Prostate gland (tissue), 2 donors: ENCODE results near the gene ZNF365.

Experiments used
- POLR2A ChIP-seq: fragments of 450-650 bp; IDR thresholded peaks from one replicate; pipeline ENCODE4 v1.6.1; 2016; ENCODE audit warnings: antibody characterized with exemption, mild to moderate bottlenecking
- POLR2AphosphoS5 ChIP-seq: sonication (generic); formaldehyde crosslinking; IDR thresholded peaks from one replicate; pipeline ENCODE4 v1.6.1; 2017; ENCODE audit warnings: antibody characterized with exemption
- TF ChIP-seq, protein P1 (sequence below), 4 experiments: fragments of 200-600 bp in 2 of 4; fragments of 450-650 bp in 2 of 4; sonication (generic) in 2 of 4; IDR thresholded peaks; 1 replicate in 3 of 4; 2 replicates in 1 of 4; pipeline ENCODE4 v1.5.1; 2016 to 2019; ENCODE audit warnings: antibody characterized with exemption in 4 of 4, mild to moderate bottlenecking in 2 of 4, moderate library complexity in 2 of 4

DNA sequence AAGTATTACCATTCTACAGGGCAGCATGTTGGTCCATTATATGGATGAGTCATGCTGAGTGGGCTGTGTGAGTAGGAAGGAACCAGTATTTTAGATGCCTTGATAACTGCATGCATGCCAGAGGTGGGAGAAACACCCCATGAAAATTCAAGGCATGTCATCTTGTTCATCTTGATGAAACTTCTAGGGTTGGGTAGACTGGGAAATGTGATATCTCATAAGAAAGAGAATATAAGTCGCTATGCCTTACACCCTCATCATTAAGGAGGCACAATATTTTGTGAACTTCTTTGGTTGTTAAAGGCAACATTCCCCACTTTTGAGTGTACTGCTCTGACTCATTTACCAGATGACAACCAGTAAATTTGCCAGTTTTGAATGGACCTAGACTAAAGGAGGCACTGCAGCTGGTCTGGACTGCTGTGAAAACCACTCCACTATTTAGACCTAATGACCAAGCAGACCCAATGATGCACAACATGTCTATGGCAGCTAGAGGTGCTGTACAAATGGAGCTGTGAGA is 48.0 kb downstream of the ZNF365 start:
- TF ChIP-seq POLR2AphosphoS5 (no peak), POLR2A (no peak)
- TF ChIP-seq, protein P1, sequence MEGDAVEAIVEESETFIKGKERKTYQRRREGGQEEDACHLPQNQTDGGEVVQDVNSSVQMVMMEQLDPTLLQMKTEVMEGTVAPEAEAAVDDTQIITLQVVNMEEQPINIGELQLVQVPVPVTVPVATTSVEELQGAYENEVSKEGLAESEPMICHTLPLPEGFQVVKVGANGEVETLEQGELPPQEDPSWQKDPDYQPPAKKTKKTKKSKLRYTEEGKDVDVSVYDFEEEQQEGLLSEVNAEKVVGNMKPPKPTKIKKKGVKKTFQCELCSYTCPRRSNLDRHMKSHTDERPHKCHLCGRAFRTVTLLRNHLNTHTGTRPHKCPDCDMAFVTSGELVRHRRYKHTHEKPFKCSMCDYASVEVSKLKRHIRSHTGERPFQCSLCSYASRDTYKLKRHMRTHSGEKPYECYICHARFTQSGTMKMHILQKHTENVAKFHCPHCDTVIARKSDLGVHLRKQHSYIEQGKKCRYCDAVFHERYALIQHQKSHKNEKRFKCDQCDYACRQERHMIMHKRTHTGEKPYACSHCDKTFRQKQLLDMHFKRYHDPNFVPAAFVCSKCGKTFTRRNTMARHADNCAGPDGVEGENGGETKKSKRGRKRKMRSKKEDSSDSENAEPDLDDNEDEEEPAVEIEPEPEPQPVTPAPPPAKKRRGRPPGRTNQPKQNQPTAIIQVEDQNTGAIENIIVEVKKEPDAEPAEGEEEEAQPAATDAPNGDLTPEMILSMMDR (IDR thresholded peaks at IDR 0.05) = no peak
